ENCODE data around the gene CRYBA1. TPM values are rescaled to one million over a fixed set of nuclear protein-coding genes. Genes with fewer than 3 reads are reported as not detected.
"Not testable (repeated sequence)": the region's sequence is repeated elsewhere in the genome, so short reads cannot be mapped to it uniquely, and the experiment has no call there.

CRYBA1 gene
- total RNA-seq, 2 donors from 2014 or later, result not detected

GRCh38 chr17:29271980-29272379 lies 25.3 kb downstream of the CRYBA1 start:
- not testable (repeated sequence) for DNase-seq; H3K9me3 ChIP-seq (ENCODE audit: control insufficient read depth, low read length, poor library complexity, severe bottlenecking); H3K4me3 Mint-ChIP-seq; ATAC-seq; H3K36me3 Mint-ChIP-seq (ENCODE audit: low read depth); H3K27me3 Mint-ChIP-seq
- Mint-ChIP-seq H3K27ac (peak overlapping the region; percentile 80), H3K4me1 (peaks cover 37% of the 10 kb centered on the region)

- H3K4me1 Mint-ChIP-seq, result peaks cover 41% of the 10 kb centered on the region
- H3K4me3 Mint-ChIP-seq, result peak overlapping the region; percentile 43
- no peaks in the 10 kb centered on the region for H3K9me3 ChIP-seq (ENCODE audit: control insufficient read depth, low read length, poor library complexity, severe bottlenecking)
- H3K36me3 Mint-ChIP-seq (ENCODE audit: low read depth), result peaks cover 4% of the 10 kb centered on the region
- ATAC-seq, result no peak
- H3K27ac Mint-ChIP-seq, result peak overlapping the region; percentile 80
- no peak for DNase-seq
- H3K27me3 Mint-ChIP-seq, result no peaks in the 10 kb centered on the region
Measured at GRCh38 chr17:29273924-29274323, 27.3 kb downstream of the CRYBA1 start.

GRCh38 chr17:29278692-29279091 lies 32.0 kb downstream of the CRYBA1 start:
- Mint-ChIP-seq H3K27me3 (no peaks in the 10 kb centered on the region), H3K27ac (peak overlapping the region; percentile 9), H3K4me1 (peaks cover 37% of the 10 kb centered on the region), H3K4me3 (peak overlapping the region; percentile 12), H3K36me3 (ENCODE audit: low read depth) (peaks cover 7% of the 10 kb centered on the region)
- peaks cover 4% of the 10 kb centered on the region for H3K9me3 ChIP-seq (ENCODE audit: control insufficient read depth, low read length, poor library complexity, severe bottlenecking)
- ATAC-seq (no peak), DNase-seq (no peak)

- H3K4me3 Mint-ChIP-seq, result no peak overlapping the region
Measured at GRCh38 chr17:29279397-29280070, 32.9 kb downstream of the CRYBA1 start.

GRCh38 chr17:29283496-29283895 lies 36.8 kb downstream of the CRYBA1 start:
- DNase-seq (no peak), ATAC-seq (peak; percentile 53)
- Mint-ChIP-seq H3K27me3 (no peaks in the 10 kb centered on the region), H3K27ac (peak overlapping the region; percentile 73), H3K4me1 (peaks cover 35% of the 10 kb centered on the region), H3K36me3 (ENCODE audit: low read depth) (peaks cover 11% of the 10 kb centered on the region), H3K4me3 (peak overlapping the region; percentile 69)
- peaks cover 4% of the 10 kb centered on the region for H3K9me3 ChIP-seq (ENCODE audit: control insufficient read depth, low read length, poor library complexity, severe bottlenecking)

More at GRCh38 chr17:29279397-29280070, 32.9 kb downstream of the CRYBA1 start:
- Mint-ChIP-seq H3K36me3 (ENCODE audit: low read depth) (peaks cover 8% of the 10 kb centered on the region), H3K4me1 (peaks cover 33% of the 10 kb centered on the region), H3K27me3 (no peaks in the 10 kb centered on the region), H3K27ac (peak overlapping the region; percentile 27)
- H3K9me3 ChIP-seq (ENCODE audit: control insufficient read depth, low read length, poor library complexity, severe bottlenecking), result peaks cover 4% of the 10 kb centered on the region
- ATAC-seq, result no peak
- no peak for DNase-seq

- Mint-ChIP-seq H3K4me3 (peak overlapping the region; percentile 69), H3K36me3 (ENCODE audit: low read depth) (peaks cover 11% of the 10 kb centered on the region), H3K27ac (peak overlapping the region; percentile 73), H3K27me3 (no peaks in the 10 kb centered on the region), H3K4me1 (peaks cover 40% of the 10 kb centered on the region)
- DNase-seq (no peak), ATAC-seq (no peak)
- H3K9me3 ChIP-seq (ENCODE audit: control insufficient read depth, low read length, poor library complexity, severe bottlenecking), result peaks cover 4% of the 10 kb centered on the region
Measured at GRCh38 chr17:29283961-29284360, 37.3 kb downstream of the CRYBA1 start.

GRCh38 chr17:29289852-29290251 lies 43.2 kb downstream of the CRYBA1 start:
- peaks cover 55% of the 10 kb centered on the region for H3K4me1 Mint-ChIP-seq
- no peaks in the 10 kb centered on the region for H3K27me3 Mint-ChIP-seq
- H3K4me3 Mint-ChIP-seq, result peak overlapping the region; percentile 69
- no peaks in the 10 kb centered on the region for H3K9me3 ChIP-seq (ENCODE audit: control insufficient read depth, low read length, poor library complexity, severe bottlenecking)
- ATAC-seq (no peak), DNase-seq (no peak)
- peaks cover 8% of the 10 kb centered on the region for H3K36me3 Mint-ChIP-seq (ENCODE audit: low read depth)
- H3K27ac Mint-ChIP-seq, result peak overlapping the region; percentile 67

- peaks cover 8% of the 10 kb centered on the region for H3K36me3 Mint-ChIP-seq (ENCODE audit: low read depth)
- H3K4me1 Mint-ChIP-seq, result peaks cover 53% of the 10 kb centered on the region
- H3K4me3 Mint-ChIP-seq, result peak overlapping the region; percentile 84
- no peaks in the 10 kb centered on the region for H3K9me3 ChIP-seq (ENCODE audit: control insufficient read depth, low read length, poor library complexity, severe bottlenecking)
- H3K27ac Mint-ChIP-seq, result peak overlapping the region; percentile 85
- H3K27me3 Mint-ChIP-seq, result no peaks in the 10 kb centered on the region
- ATAC-seq (no peak), DNase-seq (peak in 1 of 3 donors; percentile 13)
Measured at GRCh38 chr17:29291163-29291752, 44.6 kb downstream of the CRYBA1 start.

- ATAC-seq, result no peak
- H3K4me1 Mint-ChIP-seq, result peaks cover 43% of the 10 kb centered on the region
- DNase-seq, result peak; percentile 28 to 48 (median 42)
- peaks cover 5% of the 10 kb centered on the region for H3K36me3 Mint-ChIP-seq (ENCODE audit: low read depth)
- H3K27me3 Mint-ChIP-seq, result no peaks in the 10 kb centered on the region
- no peaks in the 10 kb centered on the region for H3K9me3 ChIP-seq (ENCODE audit: control insufficient read depth, low read length, poor library complexity, severe bottlenecking)
- peak overlapping the region; percentile 85 for H3K27ac Mint-ChIP-seq
- H3K4me3 Mint-ChIP-seq, result peak overlapping the region; percentile 100
Measured at GRCh38 chr17:29292071-29292991, 45.7 kb downstream of the CRYBA1 start.

GRCh38 chr17:29292992-29293889 lies 46.6 kb downstream of the CRYBA1 start:
- Mint-ChIP-seq H3K27ac (peak overlapping the region; percentile 98), H3K36me3 (ENCODE audit: low read depth) (peaks cover 3% of the 10 kb centered on the region), H3K27me3 (no peaks in the 10 kb centered on the region), H3K4me3 (peak overlapping the region; percentile 100), H3K4me1 (peaks cover 37% of the 10 kb centered on the region)
- DNase-seq (peak; percentile 24 to 52 (median 49)), ATAC-seq (peak; percentile 44)
- H3K9me3 ChIP-seq (ENCODE audit: control insufficient read depth, low read length, poor library complexity, severe bottlenecking), result no peaks in the 10 kb centered on the region

GRCh38 chr17:29293890-29294579 lies 47.4 kb downstream of the CRYBA1 start, which contains the start of gene NUFIP2:
NUFIP2 (minus strand) TSS chr17:29294148; CDS start chr17:29294059, 89 bp downstream.
- no peaks in the 10 kb centered on the region for H3K27me3 Mint-ChIP-seq
- peak; percentile 89 for ATAC-seq
- DNase-seq, result peak; percentile 92 to 97 (median 96)
- peaks cover 32% of the 10 kb centered on the region for H3K4me1 Mint-ChIP-seq
- H3K4me3 Mint-ChIP-seq, result peak within 1 kb of the TSS; percentile 100
- peaks cover 3% of the 10 kb centered on the region for H3K36me3 Mint-ChIP-seq (ENCODE audit: low read depth)
- H3K9me3 ChIP-seq (ENCODE audit: control insufficient read depth, low read length, poor library complexity, severe bottlenecking), result no peaks in the 10 kb centered on the region
- peak within 1 kb of the TSS; percentile 98 for H3K27ac Mint-ChIP-seq

GRCh38 chr17:29294580-29294900 lies 47.9 kb downstream of the CRYBA1 start:
- Mint-ChIP-seq H3K36me3 (ENCODE audit: low read depth) (peaks cover 3% of the 10 kb centered on the region), H3K27me3 (no peaks in the 10 kb centered on the region), H3K4me3 (peak overlapping the region; percentile 100), H3K4me1 (peaks cover 27% of the 10 kb centered on the region), H3K27ac (peak overlapping the region; percentile 98)
- DNase-seq (no peak), ATAC-seq (no peak)
- no peaks in the 10 kb centered on the region for H3K9me3 ChIP-seq (ENCODE audit: control insufficient read depth, low read length, poor library complexity, severe bottlenecking)
